ENCODE data around the gene TMX4. TPM values are rescaled to one million over a fixed set of nuclear protein-coding genes. Genes with fewer than 3 reads are reported as not detected.
"Not testable (repeated sequence)": the region's sequence is repeated elsewhere in the genome, so short reads cannot be mapped to it uniquely, and the experiment has no call there.

Gene TMX4
- total RNA-seq, 1 experiment from 2014 or later: 11.7 TPM

GRCh38 chr20:7959484-7959883 is 60.1 kb downstream of the TMX4 start:
- no peak overlapping the region for H3T11ph ChIP-seq (ENCODE audit: low read length)
- H2BK120ac ChIP-seq (ENCODE audit: low read depth, low read length, poor library complexity, severe bottlenecking): no peak overlapping the region
- H3K4me3 Mint-ChIP-seq: no peak overlapping the region
- no peak overlapping the region for H3K14ac ChIP-seq (ENCODE audit: insufficient read depth, low read length)
- H3K9ac ChIP-seq (ENCODE audit: extremely low read depth, insufficient read length, low read length): no peak overlapping the region
- peaks cover 9% of the 10 kb centered on the region for H3K9me3 ChIP-seq (ENCODE audit: control insufficient read depth, low read depth, low read length)
- no peak overlapping the region for H4K8ac ChIP-seq (replicated peaks; ENCODE audit: insufficient read length, low read depth, low read length)
- H3K4ac ChIP-seq (ENCODE audit: low read depth, low read length): no peak overlapping the region
- H4K91ac ChIP-seq (ENCODE audit: insufficient read length, low read depth, low read length): no peak overlapping the region
- no peak overlapping the region for H3K4me2 ChIP-seq (ENCODE audit: insufficient read depth, insufficient read length, low read length)
- no peak overlapping the region for H3K23ac ChIP-seq (ENCODE audit: insufficient read length, low read depth, low read length)
- H3K23me2 ChIP-seq (ENCODE audit: insufficient read length, low read depth, low read length, poor library complexity, severe bottlenecking): no peaks in the 10 kb centered on the region
- H3K27me3 Mint-ChIP-seq (ENCODE audit: low read depth): peaks cover 4% of the 10 kb centered on the region; the same call in 1 of the 2 replicates
- TF ChIP-seq, protein P1, sequence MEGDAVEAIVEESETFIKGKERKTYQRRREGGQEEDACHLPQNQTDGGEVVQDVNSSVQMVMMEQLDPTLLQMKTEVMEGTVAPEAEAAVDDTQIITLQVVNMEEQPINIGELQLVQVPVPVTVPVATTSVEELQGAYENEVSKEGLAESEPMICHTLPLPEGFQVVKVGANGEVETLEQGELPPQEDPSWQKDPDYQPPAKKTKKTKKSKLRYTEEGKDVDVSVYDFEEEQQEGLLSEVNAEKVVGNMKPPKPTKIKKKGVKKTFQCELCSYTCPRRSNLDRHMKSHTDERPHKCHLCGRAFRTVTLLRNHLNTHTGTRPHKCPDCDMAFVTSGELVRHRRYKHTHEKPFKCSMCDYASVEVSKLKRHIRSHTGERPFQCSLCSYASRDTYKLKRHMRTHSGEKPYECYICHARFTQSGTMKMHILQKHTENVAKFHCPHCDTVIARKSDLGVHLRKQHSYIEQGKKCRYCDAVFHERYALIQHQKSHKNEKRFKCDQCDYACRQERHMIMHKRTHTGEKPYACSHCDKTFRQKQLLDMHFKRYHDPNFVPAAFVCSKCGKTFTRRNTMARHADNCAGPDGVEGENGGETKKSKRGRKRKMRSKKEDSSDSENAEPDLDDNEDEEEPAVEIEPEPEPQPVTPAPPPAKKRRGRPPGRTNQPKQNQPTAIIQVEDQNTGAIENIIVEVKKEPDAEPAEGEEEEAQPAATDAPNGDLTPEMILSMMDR (conservative IDR thresholded peaks at IDR 0.05): no peak
- no peak for DNase-seq
- peaks cover 11 to 35% (median 28%) of the 10 kb centered on the region in 3 experiments for H3K36me3 Mint-ChIP-seq (ENCODE audit: insufficient read depth in 1 of 3, low read depth in 3 of 3)
- H3K79me1 ChIP-seq (ENCODE audit: insufficient read depth, low read depth, low read length, poor library complexity, severe bottlenecking): no peaks in the 10 kb centered on the region
- peaks cover 0 to 3% of the 10 kb centered on the region in 2 experiments; a peak in 1 of 4 replicates for H3K4me1 Mint-ChIP-seq
- WGBS (ENCODE audit: extremely low coverage, insufficient read length, low lambda C conversion rate): no CpG with 5 or more reads among the region's 1 CpG
- no peak overlapping the region for H3K27ac ChIP-seq (ENCODE audit: insufficient read length, low read depth, low read length)
- no peaks in the 10 kb centered on the region for H4K20me1 ChIP-seq (ENCODE audit: control insufficient read depth, insufficient read depth, insufficient read length)
- no peaks in the 10 kb centered on the region for H3K79me2 ChIP-seq (ENCODE audit: insufficient read depth, low read length)
- no peaks in the 10 kb centered on the region for H3K27me3 ChIP-seq (ENCODE audit: insufficient read depth, low read length)
- H3K27ac Mint-ChIP-seq: no peak overlapping the region
- H2AFZ ChIP-seq (ENCODE audit: low read length): no peak overlapping the region
- no peak overlapping the region for H2AK5ac ChIP-seq (ENCODE audit: insufficient read length, low read length)
- H2BK20ac ChIP-seq (ENCODE audit: low read depth, low read length, poor library complexity, severe bottlenecking): no peak overlapping the region
- H3K56ac ChIP-seq (ENCODE audit: insufficient read length, low read depth, low read length): no peak overlapping the region
- H3K18ac ChIP-seq (ENCODE audit: insufficient read length, low read depth, low read length): no peak overlapping the region
- H3K9me3 Mint-ChIP-seq: peaks cover 39 to 41% of the 10 kb centered on the region in 2 experiments
- no peak overlapping the region for H2BK5ac ChIP-seq (ENCODE audit: insufficient read length, low read length)
- H4K5ac ChIP-seq (ENCODE audit: insufficient read length, low read depth, low read length): no peak overlapping the region
- no peaks in the 10 kb centered on the region for H3K4me1 ChIP-seq (ENCODE audit: insufficient read depth, low read length)
- H2BK15ac ChIP-seq (ENCODE audit: low read depth, low read length): no peak overlapping the region
- no peak overlapping the region for H2BK12ac ChIP-seq (ENCODE audit: insufficient read length, low read depth, low read length)

GRCh38 chr20:7956561-7956960 is 63.0 kb downstream of the TMX4 start:
- WGBS (ENCODE audit: extremely low coverage, insufficient read length, low lambda C conversion rate): no CpG with 5 or more reads among the region's 9 CpGs
- not testable (repeated sequence) for H3K14ac ChIP-seq (ENCODE audit: insufficient read depth, low read length); H4K91ac ChIP-seq (ENCODE audit: insufficient read length, low read depth, low read length); H3K9me3 ChIP-seq (ENCODE audit: control insufficient read depth, low read depth, low read length); H4K5ac ChIP-seq (ENCODE audit: insufficient read length, low read depth, low read length); H3K79me1 ChIP-seq (ENCODE audit: insufficient read depth, low read depth, low read length, poor library complexity, severe bottlenecking); H3K4me3 Mint-ChIP-seq; H3K27ac Mint-ChIP-seq; H2BK15ac ChIP-seq (ENCODE audit: low read depth, low read length); H3K23me2 ChIP-seq (ENCODE audit: insufficient read length, low read depth, low read length, poor library complexity, severe bottlenecking); H3K27me3 ChIP-seq (ENCODE audit: insufficient read depth, low read length); H3K4me2 ChIP-seq (ENCODE audit: insufficient read depth, insufficient read length, low read length); H3K4me1 ChIP-seq (ENCODE audit: insufficient read depth, low read length); H3K4me1 Mint-ChIP-seq; H2BK12ac ChIP-seq (ENCODE audit: insufficient read length, low read depth, low read length); H3K27me3 Mint-ChIP-seq (ENCODE audit: low read depth); H4K20me1 ChIP-seq (ENCODE audit: control insufficient read depth, insufficient read depth, insufficient read length); H2BK120ac ChIP-seq (ENCODE audit: low read depth, low read length, poor library complexity, severe bottlenecking); H3K9ac ChIP-seq (ENCODE audit: extremely low read depth, insufficient read length, low read length); H3K18ac ChIP-seq (ENCODE audit: insufficient read length, low read depth, low read length); H3K79me2 ChIP-seq (ENCODE audit: insufficient read depth, low read length); H2BK20ac ChIP-seq (ENCODE audit: low read depth, low read length, poor library complexity, severe bottlenecking); H2BK5ac ChIP-seq (ENCODE audit: insufficient read length, low read length); H3K4ac ChIP-seq (ENCODE audit: low read depth, low read length); DNase-seq; H3K23ac ChIP-seq (ENCODE audit: insufficient read length, low read depth, low read length); H3T11ph ChIP-seq (ENCODE audit: low read length); H3K27ac ChIP-seq (ENCODE audit: insufficient read length, low read depth, low read length); H2AK5ac ChIP-seq (ENCODE audit: insufficient read length, low read length); H2AFZ ChIP-seq (ENCODE audit: low read length); H3K56ac ChIP-seq (ENCODE audit: insufficient read length, low read depth, low read length); H4K8ac ChIP-seq (replicated peaks; ENCODE audit: insufficient read length, low read depth, low read length)
- Mint-ChIP-seq H3K9me3 (peaks cover 57 to 59% of the 10 kb centered on the region in 2 experiments), H3K36me3 (ENCODE audit: insufficient read depth in 1 of 3, low read depth in 3 of 3) (peaks cover 22 to 54% (median 35%) of the 10 kb centered on the region in 3 experiments)
